GM18507 (cell line): ENCODE results near the gene RFESD.
"Not testable (repeated sequence)": the region's sequence is repeated elsewhere in the genome, so short reads cannot be mapped to it uniquely, and the experiment has no call there.

Source experiments
- DNase-seq: peaks from one replicate; pipeline ENCODE4 v3.0.0; 2011; ENCODE audit warnings: low read depth; ENCODE audit not compliant: insufficient read length; ENCODE audit errors: extremely low spot score
- FAIRE-seq: peaks from 2 replicates; lab custom pipeline; 2011; peaks lifted over from hg19 to GRCh38; lab: Jason Lieb, UNC

RFESD gene

GRCh38 chr5:95627971-95628810 lies 18.4 kb upstream of the RFESD start:
- FAIRE-seq = no peak
- DNase-seq = no peak

GRCh38 chr5:95628933-95629332 lies 17.6 kb upstream of the RFESD start:
- no peak for DNase-seq
- FAIRE-seq = no peak

- no peak for FAIRE-seq
- DNase-seq = no peak
Observed at GRCh38 chr5:95630394-95630917, 16.1 kb upstream of the RFESD start.

- no peak for DNase-seq
Observed at GRCh38 chr5:95631255-95631958, 15.2 kb upstream of the RFESD start.

GRCh38 chr5:95631991-95632675 lies 14.4 kb upstream of the RFESD start:
- FAIRE-seq = peak; percentile 74
- no peak for DNase-seq

More at GRCh38 chr5:95631255-95631958, 15.2 kb upstream of the RFESD start:
- FAIRE-seq = no peak

- FAIRE-seq, DNase-seq: not testable (repeated sequence)
Observed at GRCh38 chr5:95632942-95633341, 13.6 kb upstream of the RFESD start.

- no peak for FAIRE-seq
Observed at GRCh38 chr5:95633671-95634070, 12.9 kb upstream of the RFESD start.

GRCh38 chr5:95634081-95634480 lies 12.5 kb upstream of the RFESD start:
- no peak for FAIRE-seq
- DNase-seq = no peak

More at GRCh38 chr5:95633671-95634070, 12.9 kb upstream of the RFESD start:
- DNase-seq = no peak

GRCh38 chr5:95638632-95639031 lies 7.9 kb upstream of the RFESD start:
- FAIRE-seq (no peak), DNase-seq (no peak)

GRCh38 chr5:95641741-95642220 lies 4.8 kb upstream of the RFESD start:
- no peak for DNase-seq
- FAIRE-seq = no peak

- no peak for FAIRE-seq
- DNase-seq = no peak
Observed at GRCh38 chr5:95643152-95643551, 3.4 kb upstream of the RFESD start.

GRCh38 chr5:95644351-95645042 lies 2.1 kb upstream of the RFESD start:
- DNase-seq (no peak), FAIRE-seq (peak; percentile 83)

- FAIRE-seq, DNase-seq: not testable (repeated sequence)
Observed at GRCh38 chr5:95646226-95646568, 380 bp upstream of the RFESD start.

- FAIRE-seq (no peak), DNase-seq (no peak)
Observed at GRCh38 chr5:95647886-95648860, 1.6 kb downstream of the RFESD start.

- FAIRE-seq = no peak
- DNase-seq = no peak
Observed at GRCh38 chr5:95649274-95649673, 2.7 kb downstream of the RFESD start.

GRCh38 chr5:95649842-95650620 lies 3.5 kb downstream of the RFESD start:
- FAIRE-seq (no peak), DNase-seq (no peak)

- FAIRE-seq (no peak), DNase-seq (no peak)
Observed at GRCh38 chr5:95652849-95653248, 6.3 kb downstream of the RFESD start.

- no peak for FAIRE-seq
- no peak for DNase-seq
Observed at GRCh38 chr5:95654196-95654595, 7.6 kb downstream of the RFESD start.
